ENCODE data around the gene PSMC3.

Gene PSMC3

GRCh38 chr11:47387944-47388696 is 38.1 kb downstream of the PSMC3 start:
- Histone ChIP-seq H3K36me3 (ENCODE audit: control insufficient read depth, insufficient read depth, low read length) (no peaks in the 10 kb centered on the region), H3K9me3 (ENCODE audit: control insufficient read depth, low read length) (no peaks in the 10 kb centered on the region), H3K9ac (ENCODE audit: low read length) (no peak overlapping the region), H3K27me3 (ENCODE audit: control insufficient read depth, insufficient read depth, low read length) (no peaks in the 10 kb centered on the region), H3K4me3 (ENCODE audit: low read length) (no peak overlapping the region), H3K4me1 (ENCODE audit: control insufficient read depth, insufficient read depth, low read length) (peaks cover 6% of the 10 kb centered on the region)

GRCh38 chr11:47384498-47384897 is 41.7 kb downstream of the PSMC3 start:
- H3K9ac ChIP-seq (ENCODE audit: low read length), result no peak overlapping the region
- no peaks in the 10 kb centered on the region for H3K36me3 ChIP-seq (ENCODE audit: control insufficient read depth, insufficient read depth, low read length)
- H3K9me3 ChIP-seq (ENCODE audit: control insufficient read depth, low read length), result no peaks in the 10 kb centered on the region
- H3K27me3 ChIP-seq (ENCODE audit: control insufficient read depth, insufficient read depth, low read length), result no peaks in the 10 kb centered on the region
- no peak overlapping the region for H3K4me3 ChIP-seq (ENCODE audit: low read length)
- peaks cover 6% of the 10 kb centered on the region for H3K4me1 ChIP-seq (ENCODE audit: control insufficient read depth, insufficient read depth, low read length)

- Histone ChIP-seq H3K4me3 (ENCODE audit: low read length) (no peak overlapping the region), H3K4me1 (ENCODE audit: control insufficient read depth, insufficient read depth, low read length) (no peaks in the 10 kb centered on the region), H3K9ac (ENCODE audit: low read length) (no peak overlapping the region), H3K27me3 (ENCODE audit: control insufficient read depth, insufficient read depth, low read length) (no peaks in the 10 kb centered on the region), H3K9me3 (ENCODE audit: control insufficient read depth, low read length) (no peaks in the 10 kb centered on the region), H3K36me3 (ENCODE audit: control insufficient read depth, insufficient read depth, low read length) (no peaks in the 10 kb centered on the region)
Measured at GRCh38 chr11:47383071-47383470, 43.2 kb downstream of the PSMC3 start.

- Histone ChIP-seq H3K27me3 (ENCODE audit: control insufficient read depth, insufficient read depth, low read length) (no peaks in the 10 kb centered on the region), H3K9me3 (ENCODE audit: control insufficient read depth, low read length) (no peaks in the 10 kb centered on the region), H3K36me3 (ENCODE audit: control insufficient read depth, insufficient read depth, low read length) (no peaks in the 10 kb centered on the region), H3K4me3 (ENCODE audit: low read length) (no peak overlapping the region), H3K9ac (ENCODE audit: low read length) (no peak overlapping the region), H3K4me1 (ENCODE audit: control insufficient read depth, insufficient read depth, low read length) (no peaks in the 10 kb centered on the region)
Measured at GRCh38 chr11:47380078-47380477, 46.2 kb downstream of the PSMC3 start.

- Histone ChIP-seq H3K4me1 (ENCODE audit: control insufficient read depth, insufficient read depth, low read length) (no peaks in the 10 kb centered on the region), H3K36me3 (ENCODE audit: control insufficient read depth, insufficient read depth, low read length) (no peaks in the 10 kb centered on the region), H3K27me3 (ENCODE audit: control insufficient read depth, insufficient read depth, low read length) (no peaks in the 10 kb centered on the region), H3K4me3 (ENCODE audit: low read length) (no peak overlapping the region), H3K9me3 (ENCODE audit: control insufficient read depth, low read length) (no peaks in the 10 kb centered on the region), H3K9ac (ENCODE audit: low read length) (no peak overlapping the region)
Measured at GRCh38 chr11:47379317-47379716, 46.9 kb downstream of the PSMC3 start.

GRCh38 chr11:47378836-47379170 is 47.4 kb downstream of the PSMC3 start:
- Histone ChIP-seq H3K27me3 (ENCODE audit: control insufficient read depth, insufficient read depth, low read length) (no peaks in the 10 kb centered on the region), H3K9me3 (ENCODE audit: control insufficient read depth, low read length) (no peaks in the 10 kb centered on the region), H3K36me3 (ENCODE audit: control insufficient read depth, insufficient read depth, low read length) (no peaks in the 10 kb centered on the region), H3K9ac (ENCODE audit: low read length) (no peak overlapping the region), H3K4me3 (ENCODE audit: low read length) (no peak overlapping the region), H3K4me1 (ENCODE audit: control insufficient read depth, insufficient read depth, low read length) (no peaks in the 10 kb centered on the region)

- no peak within 1 kb of the TSS for H3K4me3 ChIP-seq (ENCODE audit: low read length)
- no peaks in the 10 kb centered on the region for H3K4me1 ChIP-seq (ENCODE audit: control insufficient read depth, insufficient read depth, low read length)
- no peaks in the 10 kb centered on the region for H3K9me3 ChIP-seq (ENCODE audit: control insufficient read depth, low read length)
- peak within 1 kb of the TSS; percentile 53 for H3K9ac ChIP-seq (ENCODE audit: low read length)
- H3K36me3 ChIP-seq (ENCODE audit: control insufficient read depth, insufficient read depth, low read length), result no peaks in the 10 kb centered on the region
- no peaks in the 10 kb centered on the region for H3K27me3 ChIP-seq (ENCODE audit: control insufficient read depth, insufficient read depth, low read length)
Measured at GRCh38 chr11:47378010-47378835, 48.0 kb downstream of the PSMC3 start, which contains the start of gene SPI1. SPI1 (minus strand) TSS chr11:47378547; CDS start chr11:47378353, 194 bp downstream.

GRCh38 chr11:47377571-47378009 is 48.6 kb downstream of the PSMC3 start:
- H3K4me3 ChIP-seq (ENCODE audit: low read length), result no peak overlapping the region
- peak overlapping the region; percentile 53 for H3K9ac ChIP-seq (ENCODE audit: low read length)
- H3K36me3 ChIP-seq (ENCODE audit: control insufficient read depth, insufficient read depth, low read length), result no peaks in the 10 kb centered on the region
- no peaks in the 10 kb centered on the region for H3K9me3 ChIP-seq (ENCODE audit: control insufficient read depth, low read length)
- no peaks in the 10 kb centered on the region for H3K27me3 ChIP-seq (ENCODE audit: control insufficient read depth, insufficient read depth, low read length)
- H3K4me1 ChIP-seq (ENCODE audit: control insufficient read depth, insufficient read depth, low read length), result no peaks in the 10 kb centered on the region

GRCh38 chr11:47376525-47377371 is 49.5 kb downstream of the PSMC3 start:
- no peak overlapping the region for H3K4me3 ChIP-seq (ENCODE audit: low read length)
- H3K4me1 ChIP-seq (ENCODE audit: control insufficient read depth, insufficient read depth, low read length), result no peaks in the 10 kb centered on the region
- no peaks in the 10 kb centered on the region for H3K27me3 ChIP-seq (ENCODE audit: control insufficient read depth, insufficient read depth, low read length)
- no peaks in the 10 kb centered on the region for H3K9me3 ChIP-seq (ENCODE audit: control insufficient read depth, low read length)
- no peaks in the 10 kb centered on the region for H3K36me3 ChIP-seq (ENCODE audit: control insufficient read depth, insufficient read depth, low read length)
- peak overlapping the region; percentile 53 for H3K9ac ChIP-seq (ENCODE audit: low read length)

- H3K9ac ChIP-seq (ENCODE audit: low read length), result no peak overlapping the region
- no peaks in the 10 kb centered on the region for H3K27me3 ChIP-seq (ENCODE audit: control insufficient read depth, insufficient read depth, low read length)
- H3K4me3 ChIP-seq (ENCODE audit: low read length), result no peak overlapping the region
- no peaks in the 10 kb centered on the region for H3K9me3 ChIP-seq (ENCODE audit: control insufficient read depth, low read length)
- H3K36me3 ChIP-seq (ENCODE audit: control insufficient read depth, insufficient read depth, low read length), result no peaks in the 10 kb centered on the region
- no peaks in the 10 kb centered on the region for H3K4me1 ChIP-seq (ENCODE audit: control insufficient read depth, insufficient read depth, low read length)
Measured at GRCh38 chr11:47376107-47376524, 50.1 kb downstream of the PSMC3 start.

GRCh38 chr11:47375546-47376085 is 50.6 kb downstream of the PSMC3 start:
- no peak overlapping the region for H3K4me3 ChIP-seq (ENCODE audit: low read length)
- H3K4me1 ChIP-seq (ENCODE audit: control insufficient read depth, insufficient read depth, low read length), result no peaks in the 10 kb centered on the region
- H3K9me3 ChIP-seq (ENCODE audit: control insufficient read depth, low read length), result no peaks in the 10 kb centered on the region
- no peaks in the 10 kb centered on the region for H3K27me3 ChIP-seq (ENCODE audit: control insufficient read depth, insufficient read depth, low read length)
- no peaks in the 10 kb centered on the region for H3K36me3 ChIP-seq (ENCODE audit: control insufficient read depth, insufficient read depth, low read length)
- no peak overlapping the region for H3K9ac ChIP-seq (ENCODE audit: low read length)

Measured in mucosa of stomach (tissue), 1 donor.